T-cell (primary cell): ENCODE data around the gene KCNMB1. TPM values are rescaled to one million over a fixed set of nuclear protein-coding genes. Genes with fewer than 3 reads are reported as not detected.

ENCODE experiments used
- ATAC-seq, 4 experiments: fragments of 200-7000 bp in 3 of 4; fragments of 150-1000 bp in 1 of 4; cut with Tn5 transposase; replicated peaks in 1 of 4; 1 replicate in 3 of 4; 2 replicates in 1 of 4; pipeline ENCODE4 v1.10.0; 2021; ENCODE audit warnings: moderate library complexity in 3 of 4, mild to moderate bottlenecking in 2 of 4, moderate number of reproducible peaks in 1 of 4
- CTCF ChIA-PET, 2 donors: fragments of 300-600 bp; sonication (Branson Sonifier 250); formaldehyde crosslinking; loops; one replicate each; lab custom pipeline; 2022; ENCODE audit warnings: antibody characterized with exemption in 2 of 2; lab: Charles Lee
- POLR2A ChIA-PET, 2 donors: fragments of 300-600 bp; sonication (Branson Sonifier 250); formaldehyde crosslinking; loops; one replicate each; lab custom pipeline; 2022; ENCODE audit warnings: antibody characterized with exemption in 2 of 2; lab: Charles Lee
- DNase-seq, 35 experiments: peaks; one replicate each; pipeline versions ENCODE4 v3.0.0 to v3.0.0-alpha.2; 2013 to 2023
- H3K27ac ChIP-seq: one replicate; pipeline ENCODE4 v1.5.1; 2013; ENCODE audit warnings: low read length
- H3K27me3 ChIP-seq, 2 experiments: replicated peaks in 1 of 2; 1 replicate in 1 of 2; 2 replicates in 1 of 2; pipeline versions ENCODE4 v1.6.1 to v1.7.0; 2013; ENCODE audit warnings: low read length in 1 of 2, mixed read lengths in 1 of 2; ENCODE audit not compliant: control insufficient read depth in 2 of 2, insufficient read depth in 2 of 2; ENCODE audit errors: extremely low read depth in 1 of 2
- H3K36me3 ChIP-seq, 2 donors: 1 replicate in 1 of 2; 2 replicates in 1 of 2; pipeline versions ENCODE4 v1.6.1 to v1.7.0; 2013; ENCODE audit warnings: low read length in 1 of 2; ENCODE audit not compliant: control insufficient read depth in 2 of 2, insufficient read depth in 1 of 2; ENCODE audit errors: extremely low read depth in 1 of 2
- H3K4me1 ChIP-seq, 2 experiments: 1 replicate in 1 of 2; 2 replicates in 1 of 2; pipeline versions ENCODE4 v1.6.1 to v1.7.0; 2013; ENCODE audit warnings: low read length in 2 of 2, mixed read lengths in 1 of 2; ENCODE audit not compliant: insufficient read depth in 2 of 2, control insufficient read depth in 1 of 2; ENCODE audit errors: extremely low read depth in 1 of 2
- H3K4me3 ChIP-seq, 2 donors: 1 replicate in 1 of 2; 2 replicates in 1 of 2; pipeline versions ENCODE4 v1.5.1 to v1.7.0; 2013; ENCODE audit warnings: mild to moderate bottlenecking in 2 of 2, low read length in 1 of 2, moderate library complexity in 1 of 2; ENCODE audit not compliant: control insufficient read depth in 1 of 2; ENCODE audit errors: extremely low read depth in 1 of 2
- H3K9me3 ChIP-seq: 2 replicates; pipeline ENCODE4 v1.7.0; 2013
- H3K27ac Mint-ChIP-seq, 2 donors: one replicate each; pipeline ENCODE4 v1.8.0; 2020 to 2021; ENCODE audit warnings: mild to moderate bottlenecking in 2 of 2, mixed read lengths in 2 of 2
- H3K27me3 Mint-ChIP-seq, 2 donors: one replicate each; pipeline ENCODE4 v1.8.0; 2021 to 2022; ENCODE audit warnings: mixed read lengths in 2 of 2
- H3K36me3 Mint-ChIP-seq: one replicate; pipeline ENCODE4 v1.8.0; 2021; ENCODE audit warnings: mixed read lengths
- H3K4me1 Mint-ChIP-seq, 3 donors: one replicate each; pipeline ENCODE4 v1.8.0; 2020 to 2022; ENCODE audit warnings: mixed read lengths in 3 of 3, mild to moderate bottlenecking in 1 of 3
- H3K4me3 Mint-ChIP-seq, 3 donors: one replicate each; pipeline ENCODE4 v1.8.0; 2020 to 2022; ENCODE audit warnings: mild to moderate bottlenecking in 3 of 3, mixed read lengths in 3 of 3, moderate library complexity in 3 of 3
- H3K9me3 Mint-ChIP-seq, 3 donors: one replicate each; pipeline ENCODE4 v1.8.0; 2020 to 2022; ENCODE audit warnings: mixed read lengths in 3 of 3
- WGBS: methylation state at CpG from one replicate; pipeline ENCODE4 v1.1.5; 2013; ENCODE audit warnings: missing lambda C conversion rate; ENCODE audit not compliant: insufficient coverage; 5-methylcytosine and 5-hydroxymethylcytosine counted together
- total RNA-seq, 35 experiments: library from RNA in 6 of 35; stranded (reverse) in 6 of 35; fragments of 120-200 nt in 1 of 35; gene quantifications; one replicate each; pipeline versions ENCODE4 v1.2.1 to v1.2.4 and lab custom pipeline; 2013 to 2026

The KCNMB1 gene
- total RNA-seq, 5 donors from 2014 or later (not counting 1 experiment from before 2014, with no cell fraction given): not detected

- no peak for ATAC-seq
- Mint-ChIP-seq H3K9me3 (no peaks in the 10 kb centered on the region), H3K4me3 (no peak overlapping the region), H3K27me3 (peaks cover 0 to 2% of the 10 kb centered on the region in 2 donors), H3K4me1 (no peaks in the 10 kb centered on the region), H3K36me3 (no peaks in the 10 kb centered on the region), H3K27ac (no peak overlapping the region)
- DNase-seq: no peak
- Histone ChIP-seq H3K9me3 (no peaks in the 10 kb centered on the region), H3K4me3 (no peak overlapping the region), H3K36me3 (no peaks in the 10 kb centered on the region), H3K27me3 (no peaks in the 10 kb centered on the region), H3K27ac (no peak overlapping the region), H3K4me1 (no peaks in the 10 kb centered on the region)
- ChIA-PET CTCF (no interaction called here), POLR2A (no interaction called here)
- 86% methylated on average over 4 of the region's 5 CpGs for WGBS
Observed at GRCh38 chr5:170368586-170368985, 20.6 kb downstream of the KCNMB1 start.

GRCh38 chr5:170366276-170366675 is 22.9 kb downstream of the KCNMB1 start:
- H3K27ac ChIP-seq: no peak overlapping the region
- DNase-seq: no peak
- Mint-ChIP-seq H3K36me3 (no peaks in the 10 kb centered on the region), H3K4me1 (peaks cover 0 to 2% (median 0%) of the 10 kb centered on the region in 3 donors), H3K9me3 (no peaks in the 10 kb centered on the region), H3K27ac (no peak overlapping the region), H3K4me3 (no peak overlapping the region), H3K27me3 (no peaks in the 10 kb centered on the region)
- no peaks in the 10 kb centered on the region for H3K9me3 ChIP-seq
- ATAC-seq: no peak
- H3K4me1 ChIP-seq: no peaks in the 10 kb centered on the region
- WGBS: 88% methylated on average over 2 of the region's 3 CpGs
- ChIA-PET CTCF (no interaction called here), POLR2A (no interaction called here)
- no peaks in the 10 kb centered on the region for H3K36me3 ChIP-seq
- no peaks in the 10 kb centered on the region for H3K27me3 ChIP-seq
- H3K4me3 ChIP-seq: no peak overlapping the region

GRCh38 chr5:170365831-170366230 is 23.3 kb downstream of the KCNMB1 start:
- Histone ChIP-seq H3K4me3 (no peak overlapping the region), H3K4me1 (no peaks in the 10 kb centered on the region), H3K36me3 (no peaks in the 10 kb centered on the region), H3K27me3 (no peaks in the 10 kb centered on the region), H3K9me3 (no peaks in the 10 kb centered on the region), H3K27ac (no peak overlapping the region)
- no peak for ATAC-seq
- Mint-ChIP-seq H3K9me3 (no peaks in the 10 kb centered on the region), H3K27me3 (no peaks in the 10 kb centered on the region), H3K36me3 (no peaks in the 10 kb centered on the region), H3K4me3 (no peak overlapping the region), H3K27ac (no peak overlapping the region), H3K4me1 (peaks cover 0 to 2% (median 0%) of the 10 kb centered on the region in 3 donors)
- CTCF ChIA-PET: no interaction called here
- no CpG with 5 or more reads among the region's 5 CpGs for WGBS
- POLR2A ChIA-PET: no interaction called here
- DNase-seq: no peak

DNA sequence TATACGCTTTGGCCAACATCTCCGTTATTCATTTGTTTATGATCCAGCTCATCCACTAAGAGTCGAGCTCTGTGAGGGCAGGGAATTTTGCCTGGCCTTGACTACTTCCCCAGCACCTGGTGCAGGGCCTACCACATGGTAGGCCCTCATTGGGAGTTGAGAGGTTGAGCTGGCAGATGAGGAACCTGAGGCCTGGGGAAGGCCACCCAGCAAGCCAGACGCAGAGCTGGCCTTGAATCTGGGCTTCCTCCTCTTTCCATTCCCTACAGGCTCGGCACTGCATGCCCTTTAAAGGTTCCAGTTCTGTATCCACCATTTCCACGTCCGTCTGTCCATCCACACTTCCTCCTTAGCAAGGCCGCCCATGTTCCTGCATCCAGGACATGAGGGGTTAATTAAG is 24.2 kb downstream of the KCNMB1 start:
- Histone ChIP-seq H3K9me3 (no peaks in the 10 kb centered on the region), H3K27me3 (no peaks in the 10 kb centered on the region), H3K4me1 (no peaks in the 10 kb centered on the region), H3K4me3 (no peak overlapping the region), H3K27ac (no peak overlapping the region), H3K36me3 (no peaks in the 10 kb centered on the region)
- Mint-ChIP-seq H3K4me1 (peaks cover 0 to 2% (median 0%) of the 10 kb centered on the region in 3 donors), H3K27me3 (no peaks in the 10 kb centered on the region), H3K9me3 (no peaks in the 10 kb centered on the region), H3K4me3 (no peak overlapping the region), H3K27ac (no peak overlapping the region), H3K36me3 (no peaks in the 10 kb centered on the region)
- DNase-seq (no peak), ATAC-seq (no peak)
- WGBS: 80% methylated on average over 1 of the region's 8 CpGs
- CTCF ChIA-PET: interaction anchor here in 1 of 2 donors (1.2 kb wide), 1 partner anchor 265 kb away, joined by 3 read pairs; no protein-coding TSS in a partner anchor
- POLR2A ChIA-PET: no interaction called here

DNA sequence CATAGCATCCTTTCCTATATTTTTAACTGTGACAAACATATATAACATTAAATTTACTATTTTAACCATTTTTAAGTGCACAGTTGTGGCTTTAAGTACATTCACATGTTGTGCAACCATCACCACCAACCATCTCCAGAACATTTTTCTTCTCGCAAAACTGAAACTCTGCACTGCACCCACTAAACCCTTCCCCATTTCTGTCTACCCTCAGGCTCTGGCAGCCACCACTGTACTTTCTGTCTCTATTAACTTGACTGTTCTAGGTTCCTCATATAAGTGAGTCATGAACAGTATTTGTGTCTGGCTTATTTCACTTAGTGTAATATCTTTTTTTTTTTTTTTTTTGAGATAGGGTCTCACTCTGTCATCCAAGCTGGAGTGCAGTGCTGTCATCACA is 25.5 kb downstream of the KCNMB1 start:
- no peaks in the 10 kb centered on the region for H3K36me3 ChIP-seq
- no peak overlapping the region for H3K27ac Mint-ChIP-seq
- H3K4me1 ChIP-seq: no peaks in the 10 kb centered on the region
- H3K4me3 ChIP-seq: no peak overlapping the region
- no peaks in the 10 kb centered on the region for H3K27me3 ChIP-seq
- peaks cover 0 to 2% (median 0%) of the 10 kb centered on the region in 3 donors for H3K4me1 Mint-ChIP-seq
- no CpG with 5 or more reads among the region's 1 CpG for WGBS
- ChIA-PET CTCF (no interaction called here), POLR2A (no interaction called here)
- no peaks in the 10 kb centered on the region for H3K9me3 ChIP-seq
- no peaks in the 10 kb centered on the region for H3K36me3 Mint-ChIP-seq
- H3K4me3 Mint-ChIP-seq: no peak overlapping the region
- H3K9me3 Mint-ChIP-seq: no peaks in the 10 kb centered on the region
- ATAC-seq (no peak), DNase-seq (no peak)
- no peak overlapping the region for H3K27ac ChIP-seq
- H3K27me3 Mint-ChIP-seq: no peaks in the 10 kb centered on the region

DNA sequence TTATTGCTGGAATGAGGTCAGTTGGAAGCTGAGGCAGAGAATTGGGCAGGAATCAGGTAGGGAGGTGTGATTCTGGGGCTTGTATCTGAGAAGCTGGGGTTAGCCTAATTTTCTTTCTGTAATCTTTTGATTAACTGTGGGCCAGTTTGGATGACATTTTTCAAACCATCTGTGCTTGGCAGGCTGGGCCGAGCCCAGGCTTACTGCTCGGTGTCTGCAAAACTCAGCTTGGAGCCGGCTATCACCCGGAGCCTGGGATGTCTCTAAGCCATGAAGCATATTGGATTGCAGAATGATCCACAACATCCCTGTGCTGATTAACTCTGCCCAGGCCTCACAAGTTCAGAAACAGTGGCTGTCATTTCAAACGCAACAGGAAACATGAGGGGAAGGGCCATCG is 26.5 kb downstream of the KCNMB1 start:
- no peaks in the 10 kb centered on the region for H3K4me1 ChIP-seq
- H3K36me3 ChIP-seq: no peaks in the 10 kb centered on the region
- ChIA-PET POLR2A (no interaction called here), CTCF (no interaction called here)
- no peak overlapping the region for H3K4me3 ChIP-seq
- H3K9me3 Mint-ChIP-seq: no peaks in the 10 kb centered on the region
- H3K27ac ChIP-seq: no peak overlapping the region
- 92% methylated on average over 5 of the region's 6 CpGs for WGBS
- H3K36me3 Mint-ChIP-seq: no peaks in the 10 kb centered on the region
- H3K4me3 Mint-ChIP-seq: no peak overlapping the region
- H3K27me3 ChIP-seq: no peaks in the 10 kb centered on the region
- no peaks in the 10 kb centered on the region for H3K27me3 Mint-ChIP-seq
- no peaks in the 10 kb centered on the region for H3K9me3 ChIP-seq
- peaks cover 0 to 2% (median 0%) of the 10 kb centered on the region in 3 donors for H3K4me1 Mint-ChIP-seq
- H3K27ac Mint-ChIP-seq: no peak overlapping the region
- DNase-seq: no peak
- ATAC-seq: no peak

DNA sequence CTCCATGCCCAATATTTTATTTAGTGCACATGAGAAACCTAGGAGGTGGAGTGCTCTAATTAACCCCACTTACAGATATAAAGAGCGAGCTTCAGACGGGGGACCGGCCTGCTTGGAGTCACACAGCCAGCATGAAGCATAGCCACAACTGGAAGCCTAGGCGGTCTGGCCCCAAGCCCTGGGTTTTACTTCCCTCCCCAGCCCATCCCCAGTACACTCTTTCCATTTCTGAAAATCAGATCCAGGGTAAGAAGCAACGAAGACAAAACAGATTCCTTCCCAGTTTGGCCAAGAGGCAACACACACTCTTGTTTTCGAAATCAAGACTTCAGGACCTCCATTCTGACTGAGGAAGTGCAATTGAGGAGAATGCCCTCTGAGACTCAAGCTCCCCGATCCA is 27.1 kb downstream of the KCNMB1 start:
- H3K9me3 Mint-ChIP-seq: no peaks in the 10 kb centered on the region
- no peaks in the 10 kb centered on the region for H3K27me3 Mint-ChIP-seq
- H3K4me3 ChIP-seq: no peak overlapping the region
- no peaks in the 10 kb centered on the region for H3K27me3 ChIP-seq
- H3K27ac Mint-ChIP-seq: no peak overlapping the region
- H3K4me3 Mint-ChIP-seq: no peak overlapping the region
- H3K4me1 Mint-ChIP-seq: peaks cover 0 to 2% (median 0%) of the 10 kb centered on the region in 3 donors
- H3K9me3 ChIP-seq: no peaks in the 10 kb centered on the region
- DNase-seq: no peak
- no peaks in the 10 kb centered on the region for H3K4me1 ChIP-seq
- ChIA-PET CTCF (interaction anchor here in 1 of 2 donors (0.6 kb wide), 1 partner anchor 96 kb away, joined by 4 read pairs; no protein-coding TSS in a partner anchor), POLR2A (no interaction called here)
- H3K27ac ChIP-seq: no peak overlapping the region
- H3K36me3 ChIP-seq: no peaks in the 10 kb centered on the region
- WGBS: 95% methylated on average over 5 of the region's 7 CpGs
- ATAC-seq: no peak
- no peaks in the 10 kb centered on the region for H3K36me3 Mint-ChIP-seq
